Placental epithelial cell (primary cell): ENCODE data around the gene RNF212. TPM values are rescaled to one million over a fixed set of nuclear protein-coding genes. Genes with fewer than 3 reads are reported as not detected.

ENCODE experiments used
- small RNA-seq: library from RNA; depleted of rRNA; stranded (forward); fragments of <200 nt; gene quantifications from one replicate; pipeline ENCODE3, GENCODE V24; 2012
- total RNA-seq: library from RNA; depleted of rRNA; stranded (reverse); fragments of >200 nt; gene quantifications from 2 replicates; pipeline ENCODE4 v1.2.3, GENCODE V29; 2012

RNF212 gene, protein sequence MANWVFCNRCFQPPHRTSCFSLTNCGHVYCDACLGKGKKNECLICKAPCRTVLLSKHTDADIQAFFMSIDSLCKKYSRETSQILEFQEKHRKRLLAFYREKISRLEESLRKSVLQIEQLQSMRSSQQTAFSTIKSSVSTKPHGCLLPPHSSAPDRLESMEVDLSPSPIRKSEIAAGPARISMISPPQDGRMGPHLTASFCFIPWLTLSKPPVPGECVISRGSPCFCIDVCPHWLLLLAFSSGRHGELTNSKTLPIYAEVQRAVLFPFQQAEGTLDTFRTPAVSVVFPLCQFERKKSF
- 1.2 and 1.6 TPM in 2 replicates for total RNA-seq

DNA sequence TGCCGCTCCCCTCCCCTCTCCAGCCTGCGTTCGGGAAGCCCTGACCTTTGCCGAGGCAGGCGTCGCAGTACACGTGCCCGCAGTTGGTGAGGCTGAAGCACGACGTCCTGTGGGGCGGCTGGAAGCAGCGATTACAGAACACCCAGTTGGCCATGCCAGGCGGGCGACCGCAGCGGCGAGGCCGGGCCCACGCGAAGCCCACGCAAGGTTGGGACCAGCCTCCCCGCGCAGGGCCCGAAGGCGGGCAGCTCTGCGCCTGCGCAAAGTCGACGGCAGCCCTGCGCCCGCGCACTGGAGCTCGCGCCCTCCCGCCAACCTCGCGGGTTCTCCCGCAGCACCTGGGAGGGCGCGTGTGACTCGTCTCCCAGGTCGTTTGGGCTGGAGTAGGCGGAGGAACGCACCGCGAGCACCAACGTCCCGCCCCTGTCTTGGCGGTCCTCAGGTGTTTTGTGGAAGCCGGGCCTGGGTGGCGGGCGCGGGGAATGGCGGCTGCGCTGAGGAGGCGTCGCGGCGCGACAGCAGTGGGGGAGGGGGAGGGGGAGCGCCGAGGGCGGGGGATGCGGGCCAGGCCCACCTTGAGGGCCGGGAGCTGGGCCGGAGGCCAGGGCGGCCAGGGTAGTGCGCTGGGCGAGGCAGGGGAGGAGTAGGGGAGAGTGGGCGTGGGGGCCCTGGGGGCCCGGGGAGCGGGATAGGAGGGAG is at the start of gene RNF212:
Gene RNF212 (minus strand): TSS at position 254 of the 699 bp plus-strand sequence. CDS start 100 bp downstream, at position 154.

Small RNA genes lying within 50 kb of the gene (small RNA-seq; reads per million reads assigned to genes)
- gene RF00554, result not detected

Other genes starting within 250 kb of the RNF212 start
- gene GAK, start 181.2 kb downstream of the RNF212 start, total RNA-seq, result 51.4 and 68.1 TPM in 2 replicates
- gene TMEM175, start 181.1 kb downstream of the RNF212 start, total RNA-seq, result 8.6 and 15.9 TPM in 2 replicates
- 11.8 and 20.6 TPM in 2 replicates for gene DGKQ, start 140.0 kb downstream of the RNF212 start, total RNA-seq
- gene IDUA, start 126.5 kb downstream of the RNF212 start, total RNA-seq, result 10.2 and 17.0 TPM in 2 replicates
- gene SLC26A1, start 120.2 kb downstream of the RNF212 start, total RNA-seq, result under 0.01 TPM in 1 of 2 replicates, not detected in the other
- 2.7 and 3.4 TPM in 2 replicates for gene FGFRL1, start 101.9 kb downstream of the RNF212 start, total RNA-seq
- 5.0 and 10.6 TPM in 2 replicates for gene SPON2, start 59.0 kb upstream of the RNF212 start, total RNA-seq
- 246 and 376 TPM in 2 replicates for gene CTBP1, start 135.6 kb upstream of the RNF212 start, total RNA-seq
- gene MAEA, start 176.3 kb upstream of the RNF212 start, total RNA-seq, result 67.1 and 96.6 TPM in 2 replicates
- 14.9 and 18.1 TPM in 2 replicates for gene UVSSA, start 233.6 kb upstream of the RNF212 start, total RNA-seq